DOHH2 (cell line): ENCODE results near the gene TMEM187.

Experiments
- H3F3A ChIP-seq: fragments of 200-600 bp; sonication (generic), shearing (Covaris generic); 2 replicates; pipeline ENCODE4 v1.6.0; 2016; ENCODE audit warnings: antibody characterized with exemption, mild to moderate bottlenecking; ENCODE audit not compliant: control insufficient read depth, insufficient read depth
- H3K27ac ChIP-seq: fragments of 200-600 bp; sonication (generic); 2 replicates; pipeline ENCODE4 v1.5.1; 2014; ENCODE audit warnings: low read depth, mild to moderate bottlenecking, low read length, moderate library complexity
- H3K27me3 ChIP-seq: fragments of 200-600 bp; sonication (generic); 2 replicates; pipeline ENCODE4 v1.6.1; 2014; ENCODE audit warnings: mild to moderate bottlenecking, low read length, mixed read lengths; ENCODE audit not compliant: control insufficient read depth
- H3K36me3 ChIP-seq: fragments of 200-600 bp; sonication (generic); 2 replicates; pipeline ENCODE4 v1.6.1; 2014; ENCODE audit warnings: mild to moderate bottlenecking, low read length, moderate library complexity, mixed read lengths; ENCODE audit not compliant: control insufficient read depth
- H3K4me1 ChIP-seq: fragments of 200-600 bp; sonication (generic); 2 replicates; pipeline ENCODE4 v1.6.1; 2014; ENCODE audit warnings: mild to moderate bottlenecking, low read length, mixed read lengths; ENCODE audit not compliant: control insufficient read depth
- H3K4me2 ChIP-seq: fragments of 200-600 bp; sonication (generic); 2 replicates; pipeline ENCODE4 v1.6.0; 2014; ENCODE audit warnings: mild to moderate bottlenecking, low read length, moderate library complexity
- H3K4me3 ChIP-seq: fragments of 200-600 bp; sonication (generic); 2 replicates; pipeline ENCODE4 v1.5.1; 2014; ENCODE audit warnings: mild to moderate bottlenecking, low read length, mixed read lengths
- H3K79me2 ChIP-seq: fragments of 200-600 bp; sonication (generic); 2 replicates; pipeline ENCODE4 v1.6.1; 2014; ENCODE audit warnings: mild to moderate bottlenecking, low read length, mixed read lengths; ENCODE audit not compliant: control insufficient read depth
- H3K9me2 ChIP-seq: fragments of 200-600 bp; sonication (generic); replicated peaks from 2 replicates; pipeline ENCODE4 v1.6.1; 2014; ENCODE audit warnings: mild to moderate bottlenecking, low read length, mixed read lengths; ENCODE audit not compliant: control insufficient read depth
- H3K9me3 ChIP-seq: fragments of 200-600 bp; sonication (generic); 2 replicates; pipeline ENCODE4 v1.6.1; 2014; ENCODE audit warnings: antibody characterized with exemption, low read length, mixed read lengths; ENCODE audit not compliant: control insufficient read depth, insufficient read depth
- H4K20me1 ChIP-seq: fragments of 200-600 bp; sonication (generic); 2 replicates; pipeline ENCODE4 v1.6.0; 2014; ENCODE audit warnings: low read depth, mild to moderate bottlenecking, antibody characterized with exemption, low read length, moderate library complexity; ENCODE audit not compliant: control insufficient read depth, insufficient read depth
- CTCF ChIP-seq: fragments of 200-600 bp; sonication (generic); IDR thresholded peaks from one replicate; pipeline ENCODE4 v1.5.1; 2014; ENCODE audit warnings: antibody characterized with exemption, mild to moderate bottlenecking, low read depth, low read length; ENCODE audit not compliant: poor library complexity, severe bottlenecking
- EZH2phosphoT487 ChIP-seq: fragments of 200-600 bp; sonication (generic); IDR thresholded peaks from 2 replicates; pipeline ENCODE4 v1.6.1; 2017; ENCODE audit warnings: borderline replicate concordance, mild to moderate bottlenecking, antibody characterized with exemption, low read length, moderate library complexity, mixed read lengths

Gene TMEM187

GRCh38 chrX:153971450-153972367 lies 845 bp upstream of the TMEM187 start, which contains the start of gene HCFC1:
Gene HCFC1 (minus strand): TSS chrX:153971818. CDS start chrX:153970840, 978 bp downstream.
- H3K9me2 ChIP-seq: no peaks in the 10 kb centered on the region
- H3K4me2 ChIP-seq: peak within 1 kb of the TSS; percentile 68
- H3K27me3 ChIP-seq: no peaks in the 10 kb centered on the region
- H3K4me1 ChIP-seq: peaks cover 39% of the 10 kb centered on the region
- H4K20me1 ChIP-seq: peaks cover 7% of the 10 kb centered on the region
- H3F3A ChIP-seq: 0 out of 2 replicates have a peak, but pooled peaks cover 3% of the 10 kb centered on the region
- no peaks in the 10 kb centered on the region for H3K9me3 ChIP-seq
- TF ChIP-seq EZH2phosphoT487 (no peak), CTCF (no peak)
- H3K27ac ChIP-seq: peak within 1 kb of the TSS; percentile 96
- peaks cover 68% of the 10 kb centered on the region for H3K79me2 ChIP-seq
- peak within 1 kb of the TSS; percentile 94 for H3K4me3 ChIP-seq
- H3K36me3 ChIP-seq: peaks cover 45% of the 10 kb centered on the region

GRCh38 chrX:153973127-153974002 lies 811 bp downstream of the TMEM187 start:
- H3K79me2 ChIP-seq: peaks cover 52% of the 10 kb centered on the region
- no peaks in the 10 kb centered on the region for H3K9me2 ChIP-seq
- H3F3A ChIP-seq: 0 out of 2 replicates have a peak, but pooled peaks cover 3% of the 10 kb centered on the region
- no peaks in the 10 kb centered on the region for H3K27me3 ChIP-seq
- peaks cover 22% of the 10 kb centered on the region for H3K4me1 ChIP-seq
- H4K20me1 ChIP-seq: no peaks in the 10 kb centered on the region; the same call in 1 of the 2 replicates
- no peaks in the 10 kb centered on the region for H3K9me3 ChIP-seq
- H3K27ac ChIP-seq: peak overlapping the region; percentile 94
- H3K36me3 ChIP-seq: peaks cover 30% of the 10 kb centered on the region
- H3K4me2 ChIP-seq: peak overlapping the region; percentile 91
- no peak for TF ChIP-seq EZH2phosphoT487
- no peak for TF ChIP-seq CTCF
- H3K4me3 ChIP-seq: peak overlapping the region; percentile 77

- no peak for TF ChIP-seq CTCF
- TF ChIP-seq EZH2phosphoT487: no peak
- Histone ChIP-seq H3K27me3 (no peaks in the 10 kb centered on the region), H3K36me3 (peaks cover 23% of the 10 kb centered on the region), H3F3A (0 out of 2 replicates have a peak, but pooled peaks cover 3% of the 10 kb centered on the region), H3K4me2 (peak overlapping the region; percentile 91), H3K9me2 (no peaks in the 10 kb centered on the region), H3K79me2 (peaks cover 44% of the 10 kb centered on the region), H4K20me1 (no peaks in the 10 kb centered on the region), H3K4me3 (peak overlapping the region; percentile 77), H3K9me3 (no peaks in the 10 kb centered on the region), H3K4me1 (peaks cover 16% of the 10 kb centered on the region), H3K27ac (peak overlapping the region; percentile 94)
Observed at GRCh38 chrX:153974003-153974725, 1.6 kb downstream of the TMEM187 start.
